BJ (cell line): ENCODE results near the gene MPC1L. TPM values are rescaled to one million over a fixed set of nuclear protein-coding genes. Genes with fewer than 3 reads are reported as not detected.

ENCODE experiments used
- CTCF ChIA-PET: fragments of 350-600 bp; formaldehyde crosslinking; extraction: SDS; loops from one replicate; lab custom pipeline; 2021; ENCODE audit warnings: antibody characterized with exemption, inconsistent platforms; lab: Yijun Ruan, JAX
- POLR2A ChIA-PET: fragments of 300-600 bp; sonication (Branson Sonifier 250); formaldehyde crosslinking; extraction: SDS; loops from one replicate; lab custom pipeline; 2021; ENCODE audit warnings: antibody characterized with exemption; lab: Charles Lee
- DNase-seq: peaks from one replicate; pipeline ENCODE4 v3.0.0-alpha.2; 2011; ENCODE audit warnings: low read depth
- H3K27me3 ChIP-seq: 2 replicates; pipeline ENCODE4 v1.6.0; 2011; ENCODE audit warnings: low read length; ENCODE audit not compliant: control insufficient read depth, insufficient read depth
- H3K36me3 ChIP-seq: 2 replicates; pipeline ENCODE4 v1.5.1; 2011; ENCODE audit warnings: low read length; ENCODE audit not compliant: control insufficient read depth, insufficient read depth
- H3K4me3 ChIP-seq: 2 replicates; pipeline ENCODE4 v1.5.1; 2011; ENCODE audit warnings: low read depth, mild to moderate bottlenecking, control low read depth, low read length
- polyA plus RNA-seq: library from polyadenylated mRNA; depleted of rRNA; stranded (reverse); fragments of >200 nt; gene quantifications from 2 replicates; pipeline ENCODE4 v1.2.3, GENCODE V29; 2011
- TF ChIP-seq, protein P1 (sequence below): IDR thresholded peaks from 2 replicates; pipeline ENCODE4 v1.5.1; 2011; ENCODE audit warnings: low read depth, mild to moderate bottlenecking, control low read depth, inconsistent platforms, low read length, moderate library complexity; ENCODE audit not compliant: insufficient read depth

The MPC1L gene
- polyA plus RNA-seq, 1 experiment: not detected

GRCh38 chrX:40647307-40648197 lies 24.3 kb downstream of the MPC1L start, which contains the start of gene CXorf38:
Gene CXorf38, minus strand, starts transcription at chrX:40647561. Its CDS starts 41 bp downstream, at chrX:40647520.
- no peaks in the 10 kb centered on the region for H3K27me3 ChIP-seq
- CTCF ChIA-PET: interaction anchor here (1.0 to 1.8 kb wide), 3 partner anchors 10 to 147 kb away, joined by 3 to 6 read pairs (median 3); no protein-coding TSS in a partner anchor
- POLR2A ChIA-PET: interaction anchor here (1.2 kb wide), 1 partner anchor 654 kb away, joined by 8 read pairs; no protein-coding TSS in a partner anchor

GRCh38 chrX:40651620-40652223 lies 28.5 kb downstream of the MPC1L start:
- ChIA-PET CTCF (interaction anchor here (0.5 to 3.7 kb wide), 12 partner anchors 11 to 580 kb away, joined by 3 to 25 read pairs (median 3); no protein-coding TSS in a partner anchor), POLR2A (interaction anchor here (0.6 to 0.7 kb wide), 2 partner anchors 41 to 519 kb away, joined by 3 read pairs; no protein-coding TSS in a partner anchor)
- no peak for DNase-seq
- TF ChIP-seq, protein P1, sequence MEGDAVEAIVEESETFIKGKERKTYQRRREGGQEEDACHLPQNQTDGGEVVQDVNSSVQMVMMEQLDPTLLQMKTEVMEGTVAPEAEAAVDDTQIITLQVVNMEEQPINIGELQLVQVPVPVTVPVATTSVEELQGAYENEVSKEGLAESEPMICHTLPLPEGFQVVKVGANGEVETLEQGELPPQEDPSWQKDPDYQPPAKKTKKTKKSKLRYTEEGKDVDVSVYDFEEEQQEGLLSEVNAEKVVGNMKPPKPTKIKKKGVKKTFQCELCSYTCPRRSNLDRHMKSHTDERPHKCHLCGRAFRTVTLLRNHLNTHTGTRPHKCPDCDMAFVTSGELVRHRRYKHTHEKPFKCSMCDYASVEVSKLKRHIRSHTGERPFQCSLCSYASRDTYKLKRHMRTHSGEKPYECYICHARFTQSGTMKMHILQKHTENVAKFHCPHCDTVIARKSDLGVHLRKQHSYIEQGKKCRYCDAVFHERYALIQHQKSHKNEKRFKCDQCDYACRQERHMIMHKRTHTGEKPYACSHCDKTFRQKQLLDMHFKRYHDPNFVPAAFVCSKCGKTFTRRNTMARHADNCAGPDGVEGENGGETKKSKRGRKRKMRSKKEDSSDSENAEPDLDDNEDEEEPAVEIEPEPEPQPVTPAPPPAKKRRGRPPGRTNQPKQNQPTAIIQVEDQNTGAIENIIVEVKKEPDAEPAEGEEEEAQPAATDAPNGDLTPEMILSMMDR: peak; percentile 57
- Histone ChIP-seq H3K4me3 (no peak overlapping the region), H3K36me3 (no peaks in the 10 kb centered on the region), H3K27me3 (no peaks in the 10 kb centered on the region)

More at GRCh38 chrX:40647307-40648197, 24.3 kb downstream of the MPC1L start, which contains the start of gene CXorf38:
- Histone ChIP-seq H3K36me3 (no peaks in the 10 kb centered on the region), H3K4me3 (peak within 1 kb of the TSS; percentile 78)
- TF ChIP-seq, protein P1: no peak
- peak; percentile 33 for DNase-seq

GRCh38 chrX:40652664-40653063 lies 29.4 kb downstream of the MPC1L start:
- DNase-seq: no peak
- ChIA-PET POLR2A (no interaction called here), CTCF (interaction anchor here (1.1 to 3.7 kb wide), 4 partner anchors 10 to 272 kb away, joined by 3 to 25 read pairs (median 4); no protein-coding TSS in a partner anchor)
- Histone ChIP-seq H3K4me3 (no peak overlapping the region), H3K36me3 (no peaks in the 10 kb centered on the region), H3K27me3 (no peaks in the 10 kb centered on the region)
- TF ChIP-seq, protein P1: no peak

- Histone ChIP-seq H3K36me3 (no peaks in the 10 kb centered on the region), H3K4me3 (no peak overlapping the region), H3K27me3 (no peaks in the 10 kb centered on the region)
- TF ChIP-seq, protein P1: no peak
- DNase-seq: no peak
- ChIA-PET POLR2A (no interaction called here), CTCF (interaction anchor here (3.7 kb wide), 1 partner anchor 140 kb away, joined by 25 read pairs; no protein-coding TSS in a partner anchor)
Measured at GRCh38 chrX:40653535-40653934, 30.3 kb downstream of the MPC1L start.
